Measurements from ENCODE around the gene SPEN.
A peak's percentile ranks its signal among the peaks of the same experiment; 100 is the strongest.
"Not testable (repeated sequence)": the region's sequence is repeated elsewhere in the genome, so short reads cannot be mapped to it uniquely, and the experiment has no call there.

SPEN gene

DNA sequence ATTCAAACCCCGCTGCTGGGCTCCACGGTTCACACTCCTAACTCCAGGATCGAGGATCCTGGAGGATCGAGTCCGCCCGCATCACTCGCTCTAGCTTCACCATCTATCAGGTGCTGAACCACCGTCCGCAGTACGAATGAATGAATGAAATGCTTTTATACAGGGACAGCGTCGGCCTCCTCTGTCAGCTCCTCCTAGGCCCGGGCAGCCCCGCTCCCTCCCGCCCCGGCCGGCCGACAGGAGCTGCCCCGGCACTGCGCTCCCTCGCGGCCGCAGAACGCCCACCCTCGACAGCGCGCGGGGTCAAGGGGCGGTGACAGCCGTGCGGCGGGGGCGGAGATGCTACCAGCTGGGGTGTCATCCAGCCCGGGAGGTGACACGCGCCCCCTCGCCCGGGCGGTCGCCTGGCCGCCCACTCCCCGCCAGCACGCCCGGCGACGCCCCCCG lies 127.9 kb downstream of the SPEN start:
- Histone ChIP-seq H3K27ac (no peak overlapping the region), H4K20me1 (ENCODE audit: insufficient read depth) (no peaks in the 10 kb centered on the region), H3K4me2 (peak overlapping the region; percentile 99), H3K27me3 (ENCODE audit: insufficient read depth, low read depth) (no peaks in the 10 kb centered on the region), H3K79me2 (ENCODE audit: insufficient read depth, low read depth) (peaks cover 18% of the 10 kb centered on the region; the same call in 1 of the 2 replicates), H2AFZ (ENCODE audit: low read depth) (peak overlapping the region; percentile 94), H3K4me1 (ENCODE audit: low read depth, poor library complexity, severe bottlenecking) (peaks cover 8% of the 10 kb centered on the region), H3K4me3 (IDR thresholded peaks at IDR 0.05; ENCODE audit: insufficient read depth, low read depth, low read length) (no peak overlapping the region), H3K36me3 (ENCODE audit: insufficient read depth) (no peaks in the 10 kb centered on the region), H3K9ac (peak overlapping the region; percentile 57; the same call in 1 of the 2 replicates)
- TF ChIP-seq, protein P1, sequence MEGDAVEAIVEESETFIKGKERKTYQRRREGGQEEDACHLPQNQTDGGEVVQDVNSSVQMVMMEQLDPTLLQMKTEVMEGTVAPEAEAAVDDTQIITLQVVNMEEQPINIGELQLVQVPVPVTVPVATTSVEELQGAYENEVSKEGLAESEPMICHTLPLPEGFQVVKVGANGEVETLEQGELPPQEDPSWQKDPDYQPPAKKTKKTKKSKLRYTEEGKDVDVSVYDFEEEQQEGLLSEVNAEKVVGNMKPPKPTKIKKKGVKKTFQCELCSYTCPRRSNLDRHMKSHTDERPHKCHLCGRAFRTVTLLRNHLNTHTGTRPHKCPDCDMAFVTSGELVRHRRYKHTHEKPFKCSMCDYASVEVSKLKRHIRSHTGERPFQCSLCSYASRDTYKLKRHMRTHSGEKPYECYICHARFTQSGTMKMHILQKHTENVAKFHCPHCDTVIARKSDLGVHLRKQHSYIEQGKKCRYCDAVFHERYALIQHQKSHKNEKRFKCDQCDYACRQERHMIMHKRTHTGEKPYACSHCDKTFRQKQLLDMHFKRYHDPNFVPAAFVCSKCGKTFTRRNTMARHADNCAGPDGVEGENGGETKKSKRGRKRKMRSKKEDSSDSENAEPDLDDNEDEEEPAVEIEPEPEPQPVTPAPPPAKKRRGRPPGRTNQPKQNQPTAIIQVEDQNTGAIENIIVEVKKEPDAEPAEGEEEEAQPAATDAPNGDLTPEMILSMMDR (conservative IDR thresholded peaks at IDR 0.05; ENCODE audit: low read depth, low read length), result no peak

DNA sequence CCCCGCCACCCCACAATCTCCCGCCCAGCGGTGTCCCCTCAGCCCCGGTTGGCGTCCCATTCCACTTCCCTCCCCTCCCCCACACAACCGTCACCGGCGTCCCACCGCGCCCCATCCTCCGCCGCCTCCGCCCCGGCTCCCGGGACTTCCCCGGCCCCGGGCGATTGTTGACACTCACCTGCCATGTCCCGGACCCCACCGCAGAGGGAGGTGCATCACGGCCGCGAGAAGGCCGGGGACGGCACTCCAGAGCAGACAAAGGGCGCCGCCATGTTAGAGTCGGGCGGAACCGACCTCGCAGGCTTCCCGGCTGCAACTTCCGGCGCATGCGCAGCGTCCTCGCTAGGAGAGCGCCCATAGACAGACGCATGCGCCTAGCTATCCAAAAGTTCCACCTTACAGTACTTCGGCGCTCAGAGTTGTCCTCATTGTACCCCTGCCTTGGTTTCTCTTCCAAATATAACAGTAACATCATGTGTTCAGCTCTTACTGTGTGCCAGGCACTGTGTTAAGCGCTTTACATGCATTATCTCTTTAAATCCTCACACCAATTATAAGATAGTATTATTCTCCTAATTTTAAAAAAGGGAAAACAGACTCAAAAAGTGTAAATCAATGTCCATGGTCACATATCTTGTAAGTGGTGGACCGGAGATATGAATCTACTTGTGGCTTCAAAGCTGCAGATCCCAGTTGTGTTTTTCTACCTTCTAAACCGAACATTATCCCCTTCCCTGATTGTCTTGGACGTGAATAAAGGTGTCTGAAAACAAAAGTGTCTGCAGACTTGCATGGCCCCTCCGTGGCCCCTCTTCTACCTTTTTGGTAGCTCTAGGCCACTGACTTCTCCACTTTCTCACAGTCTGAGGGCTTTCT lies 128.5 kb downstream of the SPEN start, which contains the start of gene ZBTB17:
Gene ZBTB17, minus strand, starts transcription at position 297 of the 876 bp plus-strand sequence. CDS start 27,606 bp downstream, outside the sequence.
- no peak within 1 kb of the TSS for H3K4me3 ChIP-seq (IDR thresholded peaks at IDR 0.05; ENCODE audit: insufficient read depth, low read depth, low read length)
- TF ChIP-seq, protein P1 (conservative IDR thresholded peaks at IDR 0.05; ENCODE audit: low read depth, low read length), result no peak
- H3K79me2 ChIP-seq (ENCODE audit: insufficient read depth, low read depth), result peaks cover 18% of the 10 kb centered on the region; the same call in 1 of the 2 replicates
- peaks cover 8% of the 10 kb centered on the region for H3K4me1 ChIP-seq (ENCODE audit: low read depth, poor library complexity, severe bottlenecking)
- H2AFZ ChIP-seq (ENCODE audit: low read depth), result peak within 1 kb of the TSS; percentile 94
- peak within 1 kb of the TSS; percentile 99 for H3K4me2 ChIP-seq
- peak within 1 kb of the TSS; percentile 11; the same call in 1 of the 2 replicates for H3K27ac ChIP-seq
- no peaks in the 10 kb centered on the region for H3K36me3 ChIP-seq (ENCODE audit: insufficient read depth)
- no peaks in the 10 kb centered on the region for H4K20me1 ChIP-seq (ENCODE audit: insufficient read depth)
- H3K27me3 ChIP-seq (ENCODE audit: insufficient read depth, low read depth), result no peaks in the 10 kb centered on the region
- peak within 1 kb of the TSS; percentile 57; the same call in 1 of the 2 replicates for H3K9ac ChIP-seq

DNA sequence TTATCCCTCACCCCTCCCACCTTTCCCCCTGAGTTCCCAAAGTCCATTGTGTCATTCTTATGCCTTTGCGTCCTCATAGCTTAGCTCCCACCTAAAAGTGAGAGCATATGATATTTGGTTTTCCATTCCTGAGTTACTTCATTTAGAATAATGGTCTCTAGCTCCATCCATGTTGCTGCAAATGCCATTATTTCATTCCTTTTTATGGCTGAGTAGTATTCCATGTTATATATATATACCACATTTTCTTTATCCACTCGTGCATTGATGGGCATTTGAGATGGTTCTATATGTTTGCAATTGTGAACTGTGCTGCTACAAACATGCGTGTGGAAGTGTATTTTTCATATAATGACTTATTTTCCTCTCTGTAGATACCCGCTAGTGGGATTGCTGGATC lies 130.4 kb downstream of the SPEN start:
- not testable (repeated sequence) for H3K4me1 ChIP-seq (ENCODE audit: low read depth, poor library complexity, severe bottlenecking); H4K20me1 ChIP-seq (ENCODE audit: insufficient read depth); H3K36me3 ChIP-seq (ENCODE audit: insufficient read depth); H3K9ac ChIP-seq; H3K4me3 ChIP-seq (IDR thresholded peaks at IDR 0.05; ENCODE audit: insufficient read depth, low read depth, low read length); H3K27ac ChIP-seq; H3K27me3 ChIP-seq (ENCODE audit: insufficient read depth, low read depth); H2AFZ ChIP-seq (ENCODE audit: low read depth); H3K4me2 ChIP-seq
- peaks cover 12% of the 10 kb centered on the region; the same call in 1 of the 2 replicates for H3K79me2 ChIP-seq (ENCODE audit: insufficient read depth, low read depth)

DNA sequence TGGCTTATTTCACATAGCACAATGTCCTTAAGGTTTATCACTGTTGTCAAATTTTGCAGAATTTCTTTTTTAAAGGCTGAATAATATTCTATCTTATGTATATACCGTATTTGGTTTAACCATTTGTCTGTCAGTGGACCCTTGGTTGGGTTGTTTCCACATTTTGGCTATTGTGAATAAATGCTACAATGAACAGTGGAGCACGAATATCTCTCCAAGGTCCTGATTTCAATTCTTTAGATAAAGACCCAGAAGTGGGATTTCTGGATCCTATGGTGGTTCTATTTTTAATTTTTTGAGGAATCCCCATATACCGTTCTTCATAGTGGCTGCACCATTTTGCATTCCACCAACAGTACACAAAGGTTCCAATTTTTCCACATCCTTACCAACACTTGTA lies 134.2 kb downstream of the SPEN start:
- H4K20me1 ChIP-seq (ENCODE audit: insufficient read depth), result no peaks in the 10 kb centered on the region
- H3K4me1 ChIP-seq (ENCODE audit: low read depth, poor library complexity, severe bottlenecking), result peaks cover 1% of the 10 kb centered on the region
- no peak overlapping the region for H3K4me2 ChIP-seq
- H3K9ac ChIP-seq, result no peak overlapping the region
- no peaks in the 10 kb centered on the region for H3K36me3 ChIP-seq (ENCODE audit: insufficient read depth)
- H3K4me3 ChIP-seq (IDR thresholded peaks at IDR 0.05; ENCODE audit: insufficient read depth, low read depth, low read length), result no peak overlapping the region
- no peaks in the 10 kb centered on the region for H3K79me2 ChIP-seq (ENCODE audit: insufficient read depth, low read depth)
- TF ChIP-seq, protein P1 (conservative IDR thresholded peaks at IDR 0.05; ENCODE audit: low read depth, low read length), result no peak
- no peak overlapping the region for H3K27ac ChIP-seq
- no peak overlapping the region for H2AFZ ChIP-seq (ENCODE audit: low read depth)
- H3K27me3 ChIP-seq (ENCODE audit: insufficient read depth, low read depth), result no peaks in the 10 kb centered on the region

DNA sequence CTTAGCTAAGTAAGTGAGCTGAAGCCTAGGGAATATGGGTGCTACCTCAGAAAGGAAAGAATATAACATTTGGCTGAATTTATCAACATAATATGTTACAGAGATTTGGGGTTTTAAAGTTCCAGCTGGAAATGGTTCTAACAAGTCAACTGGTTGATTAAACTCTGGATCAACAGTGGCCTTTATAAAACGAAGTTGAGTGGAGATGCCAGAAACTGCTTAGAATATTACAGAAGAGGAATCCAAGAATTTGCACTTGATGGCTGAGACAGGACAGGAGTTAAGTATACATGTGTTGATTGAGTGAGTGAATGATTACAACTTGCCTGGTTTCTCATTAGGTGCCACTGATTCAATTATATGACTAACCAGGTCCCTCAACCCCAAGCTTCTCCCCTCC lies 135.8 kb downstream of the SPEN start:
- Histone ChIP-seq H3K4me1 (ENCODE audit: low read depth, poor library complexity, severe bottlenecking) (no peaks in the 10 kb centered on the region), H3K4me3 (IDR thresholded peaks at IDR 0.05; ENCODE audit: insufficient read depth, low read depth, low read length) (no peak overlapping the region), H3K36me3 (ENCODE audit: insufficient read depth) (no peaks in the 10 kb centered on the region)

More for the DNA sequence above, 135.8 kb downstream of the SPEN start:
- TF ChIP-seq, protein P1 (conservative IDR thresholded peaks at IDR 0.05; ENCODE audit: low read depth, low read length), result no peak
- no peak overlapping the region for H3K9ac ChIP-seq
- no peaks in the 10 kb centered on the region for H4K20me1 ChIP-seq (ENCODE audit: insufficient read depth)
- no peak overlapping the region for H3K4me2 ChIP-seq
- no peaks in the 10 kb centered on the region for H3K27me3 ChIP-seq (ENCODE audit: insufficient read depth, low read depth)
- no peak overlapping the region for H2AFZ ChIP-seq (ENCODE audit: low read depth)
- no peaks in the 10 kb centered on the region for H3K79me2 ChIP-seq (ENCODE audit: insufficient read depth, low read depth)
- no peak overlapping the region for H3K27ac ChIP-seq
